HFFc6 (cell line): ENCODE data around the gene SMYD3. TPM values are rescaled to one million over a fixed set of nuclear protein-coding genes. Genes with fewer than 3 reads are reported as not detected.

Source experiments
- DNase-seq: peaks from one replicate; pipeline ENCODE4 v3.0.0-alpha.2; 2018
- H3K27ac Mint-ChIP-seq: 2 replicates; pipeline ENCODE4 v1.8.0; 2020; ENCODE audit warnings: mild to moderate bottlenecking, mixed read lengths
- H3K27me3 Mint-ChIP-seq: 2 replicates; pipeline ENCODE4 v1.8.0; 2021; ENCODE audit warnings: mild to moderate bottlenecking, moderate library complexity, mixed read lengths; ENCODE audit not compliant: insufficient read depth
- H3K36me3 Mint-ChIP-seq: 2 replicates; pipeline ENCODE4 v1.8.0; 2021; ENCODE audit warnings: low read depth, mixed read lengths
- H3K4me1 Mint-ChIP-seq: 2 replicates; pipeline ENCODE4 v1.8.0; 2020; ENCODE audit warnings: low read depth, mixed read lengths
- H3K4me3 Mint-ChIP-seq: 2 replicates; pipeline ENCODE4 v1.8.0; 2020; ENCODE audit warnings: mild to moderate bottlenecking, moderate library complexity, mixed read lengths
- H3K9me3 Mint-ChIP-seq: 2 replicates; pipeline ENCODE4 v1.8.0; 2020; ENCODE audit warnings: mild to moderate bottlenecking, mixed read lengths
- CTCF ChIP-seq: fragments of 200-600 bp; sonication (generic); IDR thresholded peaks from 2 replicates; pipeline ENCODE4 v1.5.0; 2021; ENCODE audit warnings: antibody characterized with exemption, mild to moderate bottlenecking
- total RNA-seq, 6 experiments: library from RNA; stranded (reverse); fragmentation: NEBNext Ultra II Directional; extraction: Animal tissue kit (Norgen Biotek cat#: 25700); gene quantifications; 2 replicates in 1 of 6; 3 replicates in 5 of 6; pipeline ENCODE4 v1.2.3, GENCODE V29; 2021

SMYD3 gene
- total RNA-seq, 6 experiments from 2014 or later, result 28.4 to 37.9 (median 31.2) TPM

- Mint-ChIP-seq H3K27me3 (no peaks in the 10 kb centered on the region; the same call in 1 of the 2 replicates), H3K9me3 (no peaks in the 10 kb centered on the region), H3K4me1 (peaks cover 27% of the 10 kb centered on the region), H3K27ac (no peak overlapping the region), H3K4me3 (no peak overlapping the region), H3K36me3 (peaks cover 10% of the 10 kb centered on the region; the same call in 1 of the 2 replicates)
- TF ChIP-seq CTCF, result no peak
- DNase-seq, result no peak
Observed at GRCh38 chr1:246008363-246008831, 498.7 kb downstream of the SMYD3 start.

GRCh38 chr1:246005067-246005466, 502.0 kb downstream of the SMYD3 start:
- Mint-ChIP-seq H3K4me1 (peaks cover 57% of the 10 kb centered on the region), H3K4me3 (peak overlapping the region; percentile 13), H3K9me3 (no peaks in the 10 kb centered on the region; the same call in 1 of the 2 replicates), H3K27ac (peak overlapping the region; percentile 71), H3K27me3 (no peaks in the 10 kb centered on the region; the same call in 1 of the 2 replicates), H3K36me3 (peaks cover 20% of the 10 kb centered on the region)
- TF ChIP-seq CTCF, result no peak
- DNase-seq, result peak; percentile 95

- Mint-ChIP-seq H3K36me3 (peaks cover 24% of the 10 kb centered on the region), H3K27me3 (no peaks in the 10 kb centered on the region; the same call in 1 of the 2 replicates), H3K4me1 (peaks cover 65% of the 10 kb centered on the region), H3K9me3 (no peaks in the 10 kb centered on the region; the same call in 1 of the 2 replicates), H3K27ac (peak overlapping the region; percentile 17), H3K4me3 (no peak overlapping the region)
- DNase-seq, result no peak
- TF ChIP-seq CTCF, result no peak
Observed at GRCh38 chr1:246004301-246004700, 502.8 kb downstream of the SMYD3 start.

GRCh38 chr1:246003442-246003730, 503.7 kb downstream of the SMYD3 start:
- H3K36me3 Mint-ChIP-seq, result peaks cover 33% of the 10 kb centered on the region
- peak; percentile 9 for TF ChIP-seq CTCF
- no peak for DNase-seq
- H3K4me3 Mint-ChIP-seq, result no peak overlapping the region
- no peaks in the 10 kb centered on the region; the same call in 1 of the 2 replicates for H3K9me3 Mint-ChIP-seq
- peaks cover 74% of the 10 kb centered on the region for H3K4me1 Mint-ChIP-seq
- no peaks in the 10 kb centered on the region; the same call in 1 of the 2 replicates for H3K27me3 Mint-ChIP-seq
- no peak overlapping the region for H3K27ac Mint-ChIP-seq

- Mint-ChIP-seq H3K36me3 (peaks cover 35% of the 10 kb centered on the region), H3K4me1 (peaks cover 79% of the 10 kb centered on the region), H3K9me3 (no peaks in the 10 kb centered on the region; the same call in 1 of the 2 replicates), H3K27ac (no peak overlapping the region), H3K4me3 (no peak overlapping the region), H3K27me3 (no peaks in the 10 kb centered on the region; the same call in 1 of the 2 replicates)
- DNase-seq, result peak; percentile 71
- peak; percentile 97 for TF ChIP-seq CTCF
Observed at GRCh38 chr1:246002725-246003441, 504.2 kb downstream of the SMYD3 start.
